GM18951 (cell line): ENCODE measurements around the gene PPP3R1.

Experiments used
- POLR2A ChIP-seq: IDR thresholded peaks from 4 replicates; pipeline ENCODE4 v1.6.1; 2011; ENCODE audit warnings: mild to moderate bottlenecking; ENCODE audit not compliant: insufficient read length, insufficient read depth; ENCODE audit errors: extremely low read depth
- in situ Hi-C: fragments of 300-500 bp; cut with MboI; formaldehyde crosslinking; loops from one replicate; pipeline ENCODE4 v1.12.0; 2022; ENCODE audit warnings: low sequenced_read_pairs, mixed read lengths, inconsistent platforms; ENCODE audit not compliant: unreplicated experiment

Gene PPP3R1

DNA sequence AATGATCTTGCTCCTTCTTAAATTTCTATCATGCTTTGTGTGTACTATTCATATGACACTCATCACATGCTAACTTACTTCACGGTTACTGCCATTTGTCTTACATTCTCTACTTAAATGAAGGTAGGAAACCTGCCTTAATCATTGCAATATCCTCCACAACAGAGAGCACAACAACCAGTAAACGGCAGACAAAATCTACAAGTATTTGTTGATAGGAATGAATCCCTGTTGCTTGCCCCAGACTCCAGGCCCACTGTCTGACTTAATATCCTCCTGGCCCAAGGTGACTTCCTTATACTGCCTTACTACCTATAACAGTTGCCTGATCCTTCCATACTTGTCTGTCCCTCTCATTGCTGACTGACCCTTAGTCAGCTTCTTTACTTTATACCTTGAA lies 3.5 kb downstream of the PPP3R1 start:
- TF ChIP-seq POLR2A, result no peak
- in situ Hi-C loops, result no loop called here

DNA sequence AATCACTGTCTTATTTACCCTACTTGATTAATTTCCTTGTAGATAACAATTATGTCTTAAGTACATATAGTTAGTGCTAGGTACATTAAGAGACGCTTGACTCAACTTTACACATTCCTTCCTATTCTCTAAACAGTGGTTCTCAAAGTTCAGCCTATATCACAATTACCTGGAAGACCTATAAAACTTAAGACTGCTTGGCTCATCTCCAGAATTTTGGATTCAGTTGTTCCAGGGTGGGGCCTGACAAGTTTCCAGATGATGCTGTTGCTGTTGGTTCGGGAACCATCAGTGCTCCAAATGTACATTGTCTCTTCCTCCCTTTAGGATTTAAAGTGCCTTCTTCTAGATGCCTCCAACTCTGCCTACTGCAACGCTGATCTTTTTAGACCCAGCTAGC lies 4.0 kb downstream of the PPP3R1 start:
- TF ChIP-seq POLR2A, result no peak
- in situ Hi-C loops, result no loop called here

DNA sequence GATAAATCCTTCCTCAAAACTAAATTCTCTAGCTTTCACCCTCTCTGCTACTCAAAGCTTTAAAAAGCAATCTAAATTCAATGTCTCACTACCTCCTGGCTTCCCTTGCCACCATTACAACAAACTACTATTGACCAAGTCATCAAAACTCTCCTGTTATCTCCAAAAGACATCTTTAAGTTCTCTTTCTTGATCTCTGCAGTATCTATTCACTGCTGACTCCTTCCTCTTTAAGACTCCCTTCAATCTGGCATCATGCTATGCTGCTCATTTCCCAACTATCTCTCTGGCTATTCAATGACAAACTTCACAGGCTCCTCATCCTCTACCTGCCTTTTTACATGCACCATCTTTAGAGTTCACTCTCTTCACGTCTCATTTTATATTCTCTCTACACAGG lies 5.9 kb downstream of the PPP3R1 start:
- TF ChIP-seq POLR2A, result no peak
- in situ Hi-C loops, result no loop called here

DNA sequence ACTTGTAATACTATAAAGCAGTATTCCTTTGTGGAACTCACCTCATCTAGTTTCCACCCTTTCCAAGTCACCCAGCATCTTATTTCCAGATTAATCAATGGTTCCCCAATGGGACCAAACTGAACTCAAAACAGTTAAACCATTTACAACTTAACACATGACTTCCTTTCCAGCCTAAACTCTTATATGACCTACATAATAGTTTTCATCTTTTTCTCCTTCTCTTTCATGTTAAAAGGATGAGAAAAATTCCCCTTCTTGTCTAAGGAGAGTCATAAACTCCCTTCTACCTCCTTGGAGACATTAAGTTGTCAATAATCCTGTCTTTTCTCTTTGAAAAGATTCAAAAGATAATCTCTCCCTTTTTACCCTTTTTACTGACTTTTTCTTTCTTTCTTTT lies 6.7 kb downstream of the PPP3R1 start:
- no peak for TF ChIP-seq POLR2A
- in situ Hi-C loops, result no loop called here

DNA sequence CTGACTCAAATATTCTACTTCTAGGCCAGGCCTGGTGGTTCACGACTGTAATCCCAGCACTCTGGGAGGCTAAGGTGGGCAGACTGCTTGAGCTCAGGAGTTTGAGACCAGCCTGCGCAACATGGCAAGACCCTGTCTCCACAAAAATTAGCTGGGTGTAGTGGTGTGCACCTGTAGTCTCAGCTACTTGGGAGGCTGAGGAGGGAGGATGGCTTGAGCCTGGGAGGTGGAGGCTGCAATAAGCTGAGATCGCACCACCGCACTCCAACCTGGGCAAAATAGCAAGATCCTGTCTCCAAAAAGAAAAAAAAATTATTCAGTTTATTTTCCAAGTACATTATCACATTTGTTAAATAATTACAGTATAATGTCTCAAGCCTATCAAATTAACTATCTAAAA lies 7.3 kb downstream of the PPP3R1 start:
- in situ Hi-C loops, result no loop called here
- no peak for TF ChIP-seq POLR2A

DNA sequence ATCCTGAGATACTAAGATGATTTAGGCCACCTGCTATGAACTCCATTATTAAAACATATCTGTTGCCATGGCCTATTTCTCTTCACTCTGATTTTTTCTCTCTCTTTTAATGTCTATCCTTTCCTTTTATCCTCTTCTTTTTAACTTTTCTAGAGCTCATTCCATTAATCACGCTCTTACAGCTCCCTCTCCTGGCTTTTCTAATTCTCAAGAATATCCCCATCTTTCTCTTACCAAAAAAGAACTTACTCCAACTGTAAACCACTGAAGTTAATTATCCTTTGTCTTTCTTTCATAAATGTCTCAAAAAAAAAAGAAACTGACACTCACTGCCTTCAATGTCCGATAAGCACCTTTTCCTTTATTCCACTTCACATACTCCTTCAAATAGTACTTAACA lies 7.9 kb downstream of the PPP3R1 start:
- no peak for TF ChIP-seq POLR2A
- in situ Hi-C loops, result no loop called here

DNA sequence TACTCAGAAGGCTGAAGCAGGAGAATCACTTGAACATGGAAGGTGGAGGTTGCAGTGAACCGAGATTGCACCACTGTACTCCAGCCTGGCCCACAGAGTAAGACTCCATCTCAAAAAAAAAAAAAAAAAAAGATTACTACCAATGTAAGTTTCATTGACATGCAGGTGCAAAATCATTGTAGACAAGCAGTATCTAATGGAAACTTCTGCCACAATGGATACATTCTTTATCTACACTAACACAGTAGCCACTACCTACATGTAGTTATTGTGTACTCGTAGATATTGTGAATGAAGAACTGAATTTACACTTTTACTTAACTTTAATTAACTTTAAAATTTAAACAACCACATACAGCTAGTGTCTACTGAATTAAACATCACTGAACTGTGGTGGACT lies 10.6 kb downstream of the PPP3R1 start:
- no peak for TF ChIP-seq POLR2A
- in situ Hi-C loops, result no loop called here

DNA sequence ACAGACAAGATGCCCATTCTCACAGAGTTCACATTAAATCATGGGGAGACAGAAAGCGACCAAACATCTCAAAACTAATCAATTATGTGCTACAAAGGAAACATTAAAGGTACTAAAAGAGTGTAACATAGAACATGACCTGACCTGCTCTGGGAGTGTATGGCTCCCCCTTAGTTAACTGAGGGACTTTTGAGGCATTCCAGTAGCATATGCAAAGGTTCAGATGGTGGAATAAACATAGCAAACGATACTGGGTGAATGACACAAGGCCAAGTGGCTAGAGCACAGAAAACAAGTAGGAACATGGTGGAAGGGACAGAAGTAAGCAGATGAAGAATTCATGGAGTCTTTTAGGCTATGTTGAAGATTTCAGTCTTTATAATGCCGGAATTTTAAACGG lies 11.9 kb downstream of the PPP3R1 start:
- in situ Hi-C loops, result no loop called here
- no peak for TF ChIP-seq POLR2A

DNA sequence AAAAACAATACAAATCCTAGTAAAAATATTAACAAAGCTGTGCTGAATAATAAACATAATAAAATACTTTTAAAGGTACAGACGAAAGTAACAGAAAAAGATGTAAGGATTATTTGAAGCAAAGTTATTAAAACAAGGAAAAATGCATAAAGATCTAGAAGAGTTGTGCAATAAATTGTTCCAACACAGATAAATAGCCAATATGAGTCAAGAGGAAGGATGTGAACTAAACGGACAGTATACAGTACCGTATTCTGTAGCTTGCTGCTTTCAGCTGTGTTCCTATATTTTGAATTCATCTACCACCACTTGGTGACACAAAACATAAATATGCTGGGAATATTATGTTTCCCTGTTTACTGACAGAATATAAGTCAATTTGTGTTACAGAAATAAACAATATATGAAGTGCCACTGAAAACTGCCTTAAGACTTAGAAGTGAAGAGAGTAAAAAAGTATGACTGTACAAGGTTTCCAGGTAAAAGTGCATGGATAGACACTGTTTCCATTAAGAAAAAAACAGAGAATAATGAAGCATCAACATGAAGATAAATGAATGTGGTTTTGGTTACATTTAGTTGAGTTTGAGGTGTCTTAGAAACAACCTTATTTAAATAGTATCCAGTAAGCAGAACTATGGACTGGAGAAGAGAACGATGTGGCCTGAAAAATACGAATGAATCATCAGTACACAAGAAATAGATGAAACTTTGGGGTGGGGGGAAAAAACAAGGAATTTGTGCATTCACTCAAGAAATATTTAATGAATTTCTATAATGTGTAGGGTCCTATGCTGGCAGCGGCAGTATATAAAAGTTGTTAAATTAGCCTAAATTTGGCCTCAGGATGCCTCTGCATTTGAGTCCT lies 13.1 kb downstream of the PPP3R1 start:
- TF ChIP-seq POLR2A, result no peak
- in situ Hi-C loops, result no loop called here

DNA sequence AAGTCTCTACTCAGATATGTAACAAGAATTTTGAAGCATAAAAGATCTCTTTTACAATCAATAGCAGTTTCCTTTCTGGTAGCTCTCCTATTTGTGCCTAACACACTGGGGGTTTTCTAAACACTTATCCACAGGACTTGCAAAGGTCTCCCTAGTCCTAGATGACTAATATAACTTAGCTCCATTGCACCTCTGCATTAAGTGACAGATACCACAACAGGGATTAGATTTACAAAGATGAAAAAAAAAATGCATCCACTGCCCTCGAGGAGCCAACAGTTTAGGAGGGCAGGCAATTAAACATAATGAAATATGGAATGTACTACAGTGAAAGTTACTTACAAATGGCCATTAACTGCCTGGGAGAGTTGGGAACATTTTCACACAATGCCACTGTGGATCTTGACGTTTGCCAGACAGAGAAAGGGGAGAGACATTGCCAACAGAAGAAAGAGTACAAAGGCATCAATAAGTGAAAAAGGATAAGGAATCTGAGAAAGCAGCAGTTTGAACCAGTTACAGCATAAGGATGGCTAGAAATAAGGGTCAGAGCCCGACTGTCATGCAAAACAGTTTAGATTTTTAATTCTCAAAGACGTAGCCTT lies 14.3 kb downstream of the PPP3R1 start:
- in situ Hi-C loops, result no loop called here
- TF ChIP-seq POLR2A, result no peak

DNA sequence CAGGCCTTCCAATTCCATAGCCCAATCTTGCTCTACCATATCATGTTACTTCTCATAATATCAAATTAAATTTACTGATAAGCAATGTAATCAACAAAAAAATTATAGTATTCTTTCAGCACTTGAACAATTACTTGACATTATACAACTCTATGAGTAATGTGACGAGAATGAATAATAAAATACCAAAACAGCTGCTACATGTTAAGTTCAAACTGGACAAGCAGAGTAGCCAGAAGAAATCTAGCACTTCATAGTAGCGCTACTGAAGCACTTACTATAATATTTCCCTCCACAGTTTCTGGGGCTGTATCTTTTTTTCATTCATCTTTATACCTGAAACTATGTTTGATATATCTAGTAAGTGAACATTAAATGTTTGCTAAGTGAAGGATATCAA lies 14.9 kb downstream of the PPP3R1 start:
- TF ChIP-seq POLR2A, result no peak
- in situ Hi-C loops, result no loop called here

DNA sequence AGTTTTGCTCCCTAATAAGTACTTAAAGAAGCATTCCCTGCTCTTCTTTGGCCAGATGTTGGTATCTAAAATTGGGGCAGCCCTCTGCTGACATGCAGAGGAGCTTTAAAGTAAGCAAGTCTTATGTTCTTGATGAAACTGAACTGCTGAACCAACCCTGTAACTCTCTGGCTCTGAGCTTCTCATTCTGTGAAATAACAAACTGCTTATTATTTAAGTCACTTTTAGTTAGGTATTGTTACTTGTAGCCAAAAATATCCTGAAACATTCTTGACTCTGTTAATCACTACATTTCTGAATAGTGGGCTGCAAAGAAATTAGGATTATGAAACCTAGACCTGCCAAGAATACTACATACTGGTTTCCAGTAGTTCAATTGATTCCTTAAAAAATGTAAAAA lies 15.5 kb downstream of the PPP3R1 start:
- in situ Hi-C loops, result no loop called here
- no peak for TF ChIP-seq POLR2A

DNA sequence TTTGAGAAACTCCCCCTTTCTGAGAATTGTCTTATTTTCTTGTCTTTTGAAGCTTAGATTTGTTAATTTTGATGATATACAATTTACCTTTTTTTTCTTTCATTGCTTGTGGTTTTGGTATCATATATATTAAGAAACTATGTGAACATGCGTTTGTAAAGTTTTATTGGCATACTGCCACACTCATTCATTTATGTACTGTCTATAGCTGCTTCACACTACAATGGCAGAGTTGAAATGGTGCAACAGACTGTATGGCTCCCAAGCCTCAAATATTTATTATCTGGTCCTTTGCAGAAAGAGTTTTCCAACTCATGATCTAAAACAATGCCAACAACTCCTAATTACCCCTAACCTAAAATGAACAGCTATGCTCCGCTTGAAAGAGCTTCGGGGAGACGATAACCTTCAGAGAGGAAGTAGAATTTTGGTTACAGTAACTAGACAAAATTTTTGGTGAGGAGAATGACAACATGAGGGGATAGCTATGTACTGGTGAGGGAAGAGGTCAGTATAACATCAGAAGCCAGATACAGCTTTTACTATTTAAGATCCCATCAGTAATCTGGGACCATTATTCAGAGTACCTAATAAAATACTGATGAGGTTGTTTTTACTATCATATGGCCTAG lies 16.1 kb downstream of the PPP3R1 start:
- TF ChIP-seq POLR2A, result no peak
- in situ Hi-C loops, result no loop called here

DNA sequence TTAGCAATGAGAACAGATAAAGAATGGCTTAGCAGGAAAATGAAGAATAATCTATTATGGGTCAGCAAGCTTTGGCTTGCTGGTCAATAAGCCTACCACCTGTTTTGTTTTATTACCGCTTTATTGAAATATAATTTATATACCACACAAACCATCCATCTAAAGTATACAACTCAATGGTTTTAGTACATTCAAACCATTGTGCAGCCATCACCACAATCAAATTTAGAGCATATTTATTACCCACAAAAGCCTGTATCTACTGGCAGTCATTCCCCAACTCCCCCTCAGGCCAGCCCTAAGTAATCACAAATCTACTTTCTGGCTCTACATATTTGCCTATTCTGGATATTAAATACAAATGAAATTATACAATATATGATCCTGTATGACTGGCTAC lies 17.2 kb downstream of the PPP3R1 start:
- in situ Hi-C loops, result no loop called here
- TF ChIP-seq POLR2A, result no peak

DNA sequence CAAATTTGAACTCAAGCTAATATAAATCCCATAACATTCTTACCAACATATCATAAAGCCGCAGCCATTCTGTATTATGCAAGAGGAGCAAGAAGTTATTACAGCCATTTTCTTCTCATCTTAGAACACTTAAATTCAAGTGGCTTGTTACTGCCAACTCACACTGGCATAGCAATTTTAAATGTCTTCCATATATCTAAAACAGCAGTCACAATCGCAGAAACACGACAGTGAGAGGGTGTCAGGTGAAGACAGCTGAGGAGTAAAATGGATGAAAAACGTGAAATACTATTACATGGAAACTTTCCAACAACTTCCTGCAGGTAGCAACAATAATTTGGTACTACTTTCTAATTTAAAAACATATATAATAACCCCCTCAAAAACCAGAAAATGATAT lies 17.9 kb downstream of the PPP3R1 start:
- in situ Hi-C loops, result no loop called here
- TF ChIP-seq POLR2A, result no peak

DNA sequence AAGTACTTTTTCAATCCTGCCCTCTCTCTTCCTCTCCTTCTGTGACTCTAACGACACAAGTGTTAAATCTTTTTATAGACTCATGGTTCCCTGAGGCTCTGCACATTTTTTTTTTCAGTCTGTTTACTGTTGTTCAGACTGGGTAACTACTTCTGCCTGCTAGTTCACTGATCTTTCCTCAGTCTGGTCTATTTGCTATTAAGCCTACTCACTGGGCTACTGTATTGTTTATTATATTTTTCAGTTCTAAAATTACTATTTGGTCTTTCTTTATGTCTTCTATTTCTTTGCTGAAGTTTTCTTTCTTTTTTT lies 21.3 kb downstream of the PPP3R1 start:
- TF ChIP-seq POLR2A, result no peak
- in situ Hi-C loops, result no loop called here
